OCI-LY3 (cell line): ENCODE results near the gene BCL2L12.

ENCODE experiments used
- H2AFZ ChIP-seq: fragments of 200-600, 300-600 bp; shearing (Covaris generic); 2 replicates; pipeline ENCODE4 v1.6.0; 2014; ENCODE audit warnings: antibody characterized with exemption, low read depth, low read length
- H3K27ac ChIP-seq: fragments of 200-600, 300-600 bp; sonication (generic); 2 replicates; pipeline ENCODE4 v1.5.1; 2014; ENCODE audit warnings: mild to moderate bottlenecking, low read length, moderate library complexity, mixed read lengths
- H3K27me3 ChIP-seq: fragments of 200-600, 300-600 bp; sonication (generic); 2 replicates; pipeline ENCODE4 v1.6.1; 2014; ENCODE audit warnings: low read depth, low read length, mixed read lengths
- H3K36me3 ChIP-seq: fragments of 200-600, 300-600 bp; sonication (generic); replicated peaks from 2 replicates; pipeline ENCODE3; 2014; ENCODE audit warnings: low read depth, low read length, mixed read lengths
- H3K4me1 ChIP-seq: fragments of 300-600, 200-600 bp; sonication (generic); 2 replicates; pipeline ENCODE4 v1.6.1; 2014; ENCODE audit warnings: low read length, mixed read lengths
- H3K4me2 ChIP-seq: fragments of 200-600, 300-600 bp; sonication (generic); 2 replicates; pipeline ENCODE4 v1.6.1; 2014; ENCODE audit warnings: low read length, mixed read lengths
- H3K4me3 ChIP-seq: fragments of 300-600, 200-600 bp; sonication (generic); 2 replicates; pipeline ENCODE4 v1.5.1; 2014; ENCODE audit warnings: antibody characterized with exemption, mild to moderate bottlenecking, low read length, moderate library complexity
- H3K79me2 ChIP-seq: fragments of 300-600, 200-600 bp; shearing (Covaris generic); 2 replicates; pipeline ENCODE4 v1.6.1; 2014; ENCODE audit warnings: mild to moderate bottlenecking, low read length, mixed read lengths
- H3K9ac ChIP-seq: fragments of 300-600, 200-600 bp; shearing (Covaris generic); 2 replicates; pipeline ENCODE4 v1.6.0; 2014; ENCODE audit warnings: mild to moderate bottlenecking, low read length, moderate library complexity
- H3K9me3 ChIP-seq: fragments of 200-600, 300-600 bp; shearing (Covaris generic); 2 replicates; pipeline ENCODE4 v1.6.1; 2014; ENCODE audit warnings: low read length, mixed read lengths; ENCODE audit not compliant: insufficient read depth
- H4K20me1 ChIP-seq: fragments of 200-600, 300-600 bp; sonication (generic); 2 replicates; pipeline ENCODE4 v1.6.1; 2016; ENCODE audit warnings: low read length, mixed read lengths; ENCODE audit not compliant: insufficient read depth
- EZH2phosphoT487 ChIP-seq: fragments of 200-600 bp; shearing (Covaris generic); IDR thresholded peaks from 2 replicates; pipeline ENCODE4 v1.6.1; 2018; ENCODE audit warnings: antibody characterized with exemption, mixed run types, low read depth
- TF ChIP-seq, protein P1 (sequence below): fragments of 200-600, 300-600 bp; sonication (generic); IDR thresholded peaks from 2 replicates; pipeline ENCODE4 v1.5.1; 2014; ENCODE audit warnings: antibody characterized with exemption, low read length, low read depth

Gene BCL2L12

DNA sequence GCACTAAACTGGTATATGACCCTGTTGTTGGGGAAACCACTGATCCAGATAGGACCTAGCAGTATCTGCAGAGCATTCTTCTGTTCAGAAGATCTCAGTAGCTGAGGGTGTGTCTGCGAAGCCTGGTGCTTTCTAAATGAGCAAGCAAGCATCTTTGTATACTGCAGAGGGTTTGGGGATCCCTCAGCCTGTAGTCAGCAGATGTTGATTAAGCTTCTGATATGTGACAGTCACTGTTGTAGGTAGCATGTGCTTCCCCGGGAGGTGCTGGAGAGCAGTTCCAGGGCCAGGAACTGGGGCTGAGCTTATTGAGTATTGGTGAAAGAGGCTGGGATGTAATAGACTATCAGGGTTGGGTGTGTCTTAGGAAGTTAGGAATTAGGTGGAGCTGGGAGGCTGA lies 22.3 kb upstream of the BCL2L12 start:
- H3K4me1 ChIP-seq, result peaks cover 15% of the 10 kb centered on the region
- H3K79me2 ChIP-seq, result peaks cover 59% of the 10 kb centered on the region
- H3K36me3 ChIP-seq, result peaks cover 14% of the 10 kb centered on the region
- peak overlapping the region; percentile 92 for H3K4me3 ChIP-seq
- H3K27ac ChIP-seq, result no peak overlapping the region
- H3K9ac ChIP-seq, result peak overlapping the region; percentile 99
- peak overlapping the region; percentile 82 for H3K4me2 ChIP-seq
- H3K9me3 ChIP-seq, result no peaks in the 10 kb centered on the region
- no peak overlapping the region for H2AFZ ChIP-seq
- TF ChIP-seq, protein P1, sequence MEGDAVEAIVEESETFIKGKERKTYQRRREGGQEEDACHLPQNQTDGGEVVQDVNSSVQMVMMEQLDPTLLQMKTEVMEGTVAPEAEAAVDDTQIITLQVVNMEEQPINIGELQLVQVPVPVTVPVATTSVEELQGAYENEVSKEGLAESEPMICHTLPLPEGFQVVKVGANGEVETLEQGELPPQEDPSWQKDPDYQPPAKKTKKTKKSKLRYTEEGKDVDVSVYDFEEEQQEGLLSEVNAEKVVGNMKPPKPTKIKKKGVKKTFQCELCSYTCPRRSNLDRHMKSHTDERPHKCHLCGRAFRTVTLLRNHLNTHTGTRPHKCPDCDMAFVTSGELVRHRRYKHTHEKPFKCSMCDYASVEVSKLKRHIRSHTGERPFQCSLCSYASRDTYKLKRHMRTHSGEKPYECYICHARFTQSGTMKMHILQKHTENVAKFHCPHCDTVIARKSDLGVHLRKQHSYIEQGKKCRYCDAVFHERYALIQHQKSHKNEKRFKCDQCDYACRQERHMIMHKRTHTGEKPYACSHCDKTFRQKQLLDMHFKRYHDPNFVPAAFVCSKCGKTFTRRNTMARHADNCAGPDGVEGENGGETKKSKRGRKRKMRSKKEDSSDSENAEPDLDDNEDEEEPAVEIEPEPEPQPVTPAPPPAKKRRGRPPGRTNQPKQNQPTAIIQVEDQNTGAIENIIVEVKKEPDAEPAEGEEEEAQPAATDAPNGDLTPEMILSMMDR, result no peak
- TF ChIP-seq EZH2phosphoT487, result no peak
- peaks cover 6% of the 10 kb centered on the region for H3K27me3 ChIP-seq
- H4K20me1 ChIP-seq, result peaks cover 3% of the 10 kb centered on the region; the same call in 1 of the 2 replicates

DNA sequence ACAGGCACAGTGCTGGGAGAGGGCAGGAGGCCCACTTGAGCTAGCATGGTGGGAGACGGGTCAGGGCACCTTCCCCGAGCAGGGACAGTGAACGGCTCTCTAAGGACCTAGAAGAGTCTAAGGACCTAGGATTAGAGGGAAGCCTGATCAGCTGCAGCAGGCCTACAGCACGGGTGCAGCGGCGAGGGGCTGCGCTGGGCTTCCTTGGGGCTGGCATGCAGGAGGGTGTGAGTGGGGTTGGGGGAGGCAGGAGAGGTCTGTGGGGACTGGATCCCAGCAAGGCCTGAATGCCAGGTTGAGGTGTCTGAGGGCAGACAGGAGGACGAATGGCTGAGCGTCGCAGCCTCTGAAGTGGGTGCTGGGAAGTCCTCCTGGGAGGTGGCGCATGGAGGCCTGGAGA lies 20.1 kb upstream of the BCL2L12 start:
- peaks cover 12% of the 10 kb centered on the region; the same call in 1 of the 2 replicates for H4K20me1 ChIP-seq
- H3K4me2 ChIP-seq, result no peak overlapping the region
- H3K36me3 ChIP-seq, result peaks cover 26% of the 10 kb centered on the region
- H2AFZ ChIP-seq, result no peak overlapping the region
- peaks cover 11% of the 10 kb centered on the region for H3K4me1 ChIP-seq
- TF ChIP-seq, protein P1, result no peak
- no peak for TF ChIP-seq EZH2phosphoT487
- no peak overlapping the region for H3K9ac ChIP-seq
- H3K27me3 ChIP-seq, result no peaks in the 10 kb centered on the region
- H3K27ac ChIP-seq, result no peak overlapping the region
- peaks cover 63% of the 10 kb centered on the region for H3K79me2 ChIP-seq
- H3K4me3 ChIP-seq, result no peak overlapping the region
- no peaks in the 10 kb centered on the region for H3K9me3 ChIP-seq

DNA sequence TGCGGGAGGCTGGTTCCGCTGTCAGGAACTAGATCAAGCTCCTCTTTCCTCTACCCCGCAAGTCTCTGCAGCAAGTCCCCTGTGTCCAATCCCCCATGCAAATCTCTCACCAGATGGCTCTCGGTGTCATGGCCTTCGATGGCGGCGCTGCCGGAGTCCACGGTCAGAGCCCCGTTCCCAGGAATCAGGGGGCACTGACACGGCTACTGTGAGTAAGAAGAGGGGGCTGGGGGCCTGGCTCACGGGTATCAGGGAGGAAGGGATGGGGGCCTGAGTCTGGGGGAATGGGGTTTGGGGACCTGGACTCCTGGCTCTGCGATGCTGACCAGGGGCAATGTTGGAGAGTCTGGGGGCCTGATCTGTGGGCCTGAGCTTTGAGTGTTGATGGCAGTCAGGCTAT lies 19.7 kb upstream of the BCL2L12 start:
- Histone ChIP-seq H3K27me3 (no peaks in the 10 kb centered on the region), H3K4me1 (peaks cover 11% of the 10 kb centered on the region), H2AFZ (no peak overlapping the region), H3K36me3 (peaks cover 27% of the 10 kb centered on the region), H3K27ac (no peak overlapping the region), H3K4me2 (no peak overlapping the region), H3K4me3 (no peak overlapping the region), H4K20me1 (peaks cover 12% of the 10 kb centered on the region; the same call in 1 of the 2 replicates), H3K9me3 (no peaks in the 10 kb centered on the region), H3K79me2 (peaks cover 59% of the 10 kb centered on the region), H3K9ac (no peak overlapping the region)
- TF ChIP-seq, protein P1, result no peak
- no peak for TF ChIP-seq EZH2phosphoT487

DNA sequence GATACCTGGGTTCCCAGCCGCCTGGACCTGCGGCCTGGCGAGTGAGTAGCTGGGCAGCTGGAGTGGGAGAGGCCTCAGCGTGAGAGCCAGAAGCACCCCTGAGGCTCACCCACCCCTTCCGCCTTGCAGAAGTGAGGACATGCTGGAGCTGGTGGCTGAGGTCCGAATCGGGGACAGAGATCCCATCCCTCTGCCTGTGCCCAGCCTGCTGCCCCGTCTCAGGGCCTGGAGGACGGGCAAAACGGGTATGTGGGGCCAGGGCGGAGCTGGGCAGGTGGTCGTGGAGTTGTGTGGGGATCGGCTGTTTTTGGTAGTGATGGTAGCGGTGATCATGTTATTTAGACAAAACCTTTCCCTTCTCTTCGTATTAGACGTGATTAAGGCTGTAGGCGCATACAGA lies 19.1 kb upstream of the BCL2L12 start:
- H4K20me1 ChIP-seq, result peaks cover 12% of the 10 kb centered on the region; the same call in 1 of the 2 replicates
- H3K4me3 ChIP-seq, result no peak overlapping the region
- H3K36me3 ChIP-seq, result peaks cover 31% of the 10 kb centered on the region
- no peak overlapping the region for H3K4me2 ChIP-seq
- H3K4me1 ChIP-seq, result peaks cover 11% of the 10 kb centered on the region
- H3K9ac ChIP-seq, result no peak overlapping the region
- no peak for TF ChIP-seq EZH2phosphoT487
- TF ChIP-seq, protein P1, result no peak
- no peak overlapping the region for H2AFZ ChIP-seq
- H3K9me3 ChIP-seq, result no peaks in the 10 kb centered on the region
- H3K79me2 ChIP-seq, result peaks cover 58% of the 10 kb centered on the region
- no peak overlapping the region for H3K27ac ChIP-seq
- H3K27me3 ChIP-seq, result no peaks in the 10 kb centered on the region
